SK-N-MC (cell line): ENCODE measurements around the gene GFRA1.

Experiments
- EZH2 ChIP-seq: fragments of 200-600 bp; sonication (generic); IDR thresholded peaks from one replicate; pipeline ENCODE4 v1.6.1; 2017; ENCODE audit warnings: antibody characterized with exemption
- POLR2AphosphoS5 ChIP-seq: IDR thresholded peaks from 2 replicates; pipeline ENCODE4 v1.6.1; 2012; ENCODE audit warnings: mild to moderate bottlenecking, low read depth, low read length, borderline replicate concordance

DNA sequence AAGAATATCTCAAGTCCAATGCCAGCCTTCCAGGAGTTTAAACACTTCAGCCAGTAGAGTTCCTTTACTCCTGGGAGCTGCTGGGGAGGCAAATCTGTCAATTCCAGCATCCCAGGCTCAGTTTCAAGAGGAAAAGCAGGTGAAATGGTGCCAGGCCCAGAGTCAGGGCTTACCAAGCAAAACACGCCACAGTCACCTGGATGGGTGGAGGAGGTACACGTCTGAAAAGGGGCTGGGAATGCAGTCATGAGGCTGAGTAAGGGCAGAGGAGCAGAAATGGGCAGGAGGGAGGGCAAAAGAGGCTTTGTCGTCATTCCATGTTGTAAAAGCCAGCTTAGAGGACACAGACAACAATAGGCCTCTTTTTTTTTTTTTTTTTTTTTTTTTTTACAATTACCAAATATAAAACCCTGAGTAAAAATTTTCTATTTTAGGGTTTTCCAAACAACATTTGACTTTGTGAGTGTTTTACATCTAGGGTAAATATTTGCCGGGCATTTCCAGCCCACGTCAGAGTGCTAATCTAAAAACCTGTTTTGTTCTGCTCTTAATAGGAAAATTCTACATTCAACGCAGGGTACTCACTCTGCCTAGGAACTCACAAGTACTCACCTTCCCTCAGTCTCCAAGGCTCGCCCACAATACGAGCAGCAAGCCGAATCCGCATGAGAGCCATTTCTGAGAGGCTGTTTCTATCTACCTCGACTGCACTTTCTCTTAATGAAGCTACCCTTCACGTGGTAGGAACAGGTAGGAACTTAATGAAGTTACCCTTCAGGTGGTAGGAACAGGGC lies 21.2 kb downstream of the GFRA1 start:
- no peak for TF ChIP-seq POLR2AphosphoS5
- no peak for TF ChIP-seq EZH2
